Astrocyte (in vitro differentiated cells and primary cell): ENCODE measurements around the gene MAP1B. TPM values are rescaled to one million over a fixed set of nuclear protein-coding genes. Genes with fewer than 3 reads are reported as not detected.
A peak's percentile ranks its signal among the peaks of the same experiment; 100 is the strongest.

Experiments
- DNase-seq: peaks from one replicate; pipeline ENCODE4 v3.0.0-alpha.2; 2010; ENCODE audit warnings: low read depth
- FAIRE-seq: peaks from 2 replicates; lab custom pipeline; 2011; peaks lifted over from hg19 to GRCh38; lab: Jason Lieb, UNC
- H2AFZ ChIP-seq: 2 replicates; pipeline ENCODE4 v1.6.0; 2012; ENCODE audit warnings: low read depth, low read length, inconsistent platforms
- H3K27ac ChIP-seq: 2 replicates; pipeline ENCODE4 v1.5.1; 2011; ENCODE audit warnings: low read depth, low read length, inconsistent platforms
- H3K27me3 ChIP-seq: 2 replicates; pipeline ENCODE4 v1.6.0; 2011; ENCODE audit warnings: low read length, inconsistent platforms; ENCODE audit not compliant: insufficient read depth
- H3K36me3 ChIP-seq: 2 replicates; pipeline ENCODE4 v1.5.1; 2011; ENCODE audit warnings: low read length, inconsistent platforms; ENCODE audit not compliant: insufficient read depth
- H3K4me1 ChIP-seq: 2 replicates; pipeline ENCODE4 v1.5.1; 2011; ENCODE audit warnings: low read length, inconsistent platforms; ENCODE audit not compliant: insufficient read depth
- H3K4me2 ChIP-seq: 2 replicates; pipeline ENCODE4 v1.6.0; 2012; ENCODE audit warnings: low read length, inconsistent platforms
- H3K4me3 ChIP-seq: 2 replicates; pipeline ENCODE4 v1.5.1; 2011; ENCODE audit warnings: low read depth, mild to moderate bottlenecking, low read length, inconsistent platforms; ENCODE audit not compliant: insufficient read depth
- H3K79me2 ChIP-seq: 2 replicates; pipeline ENCODE4 v1.6.0; 2012; ENCODE audit warnings: mild to moderate bottlenecking, low read length, inconsistent platforms; ENCODE audit not compliant: insufficient read depth
- H3K9ac ChIP-seq: 2 replicates; pipeline ENCODE4 v1.6.0; 2012; ENCODE audit warnings: mild to moderate bottlenecking, low read length, inconsistent platforms
- H3K9me3 ChIP-seq: 2 replicates; pipeline ENCODE4 v1.5.1; 2012; ENCODE audit warnings: low read depth, mild to moderate bottlenecking, low read length, inconsistent platforms; ENCODE audit not compliant: insufficient read depth
- H4K20me1 ChIP-seq: 2 replicates; pipeline ENCODE4 v1.6.0; 2012; ENCODE audit warnings: low read length, inconsistent platforms; ENCODE audit not compliant: insufficient read depth
- H3K27ac Mint-ChIP-seq: one replicate; pipeline ENCODE4 v1.8.0; 2021; ENCODE audit warnings: mild to moderate bottlenecking, mixed read lengths; ENCODE audit not compliant: unreplicated experiment
- H3K27me3 Mint-ChIP-seq: one replicate; pipeline ENCODE4 v1.8.0; 2021; ENCODE audit warnings: low read depth, mixed read lengths; ENCODE audit not compliant: unreplicated experiment
- H3K36me3 Mint-ChIP-seq: one replicate; pipeline ENCODE4 v1.8.0; 2021; ENCODE audit warnings: low read depth, mixed read lengths; ENCODE audit not compliant: unreplicated experiment
- H3K4me1 Mint-ChIP-seq: one replicate; pipeline ENCODE4 v1.8.0; 2021; ENCODE audit warnings: low read depth, mixed read lengths; ENCODE audit not compliant: unreplicated experiment
- H3K4me3 Mint-ChIP-seq: one replicate; pipeline ENCODE4 v1.8.0; 2021; ENCODE audit warnings: mild to moderate bottlenecking, moderate library complexity, mixed read lengths; ENCODE audit not compliant: unreplicated experiment
- H3K9me3 Mint-ChIP-seq: one replicate; pipeline ENCODE4 v1.8.0; 2021; ENCODE audit warnings: mild to moderate bottlenecking, mixed read lengths; ENCODE audit not compliant: unreplicated experiment
- EZH2 ChIP-seq: IDR thresholded peaks from 2 replicates; pipeline ENCODE4 v1.6.1; 2012; ENCODE audit warnings: mild to moderate bottlenecking, low read length, inconsistent platforms; ENCODE audit not compliant: insufficient read depth
- total RNA-seq: library from RNA; stranded (reverse); gene quantifications from 2 replicates; pipeline ENCODE4 v1.2.1, GENCODE V29; 2021
- TF ChIP-seq, protein P1 (sequence below): IDR thresholded peaks from 2 replicates; pipeline ENCODE4 v1.5.1; 2011; ENCODE audit warnings: low read depth, mild to moderate bottlenecking, inconsistent platforms, low read length, moderate library complexity; ENCODE audit not compliant: insufficient read depth

Gene MAP1B
- total RNA-seq, 1 donor from 2014 or later: 476 TPM

DNA sequence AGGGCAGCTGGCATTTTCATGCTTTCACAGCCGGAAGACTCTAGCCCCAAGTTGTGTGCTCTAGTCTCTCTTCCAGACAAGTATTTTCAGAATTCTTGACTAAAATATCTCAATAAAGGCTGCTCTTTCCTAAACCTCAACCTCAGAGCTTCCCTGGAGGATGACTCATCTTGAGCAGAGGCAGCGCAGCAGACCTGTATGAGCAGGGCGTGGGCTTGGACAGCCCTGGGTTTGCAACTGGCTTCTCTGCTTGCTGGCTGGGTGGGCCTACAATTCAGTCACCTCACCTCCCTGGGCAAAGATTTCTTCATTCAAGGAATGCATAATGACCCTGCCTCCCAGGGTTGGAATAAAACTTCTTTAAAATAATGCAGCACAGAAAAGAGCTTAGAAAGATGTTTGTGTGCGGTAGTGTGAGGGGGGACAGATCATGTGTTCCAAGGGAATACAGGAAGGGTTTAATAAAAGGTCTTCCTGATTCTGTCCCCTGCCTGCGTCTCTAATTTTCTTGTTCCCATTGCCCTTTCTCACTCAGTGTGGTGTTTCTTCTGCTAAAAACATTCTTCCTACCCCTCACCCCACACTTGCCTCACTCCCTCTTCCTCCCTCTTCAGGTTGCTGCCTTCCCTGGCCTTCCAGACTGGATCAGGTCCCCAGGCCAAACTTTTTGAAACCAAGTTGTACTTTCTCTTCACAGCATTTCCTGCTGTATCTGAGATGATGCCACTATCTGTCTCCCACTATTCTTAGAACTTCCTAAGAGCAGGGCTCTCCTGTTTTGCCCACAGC is 39.4 kb upstream of the MAP1B start:
- H3K27ac ChIP-seq: peak overlapping the region; percentile 71
- no peaks in the 10 kb centered on the region for H3K36me3 ChIP-seq
- H3K27me3 ChIP-seq: no peaks in the 10 kb centered on the region
- no peaks in the 10 kb centered on the region for H3K79me2 ChIP-seq
- Mint-ChIP-seq H3K9me3 (no peaks in the 10 kb centered on the region), H3K4me1 (peaks cover 30% of the 10 kb centered on the region), H3K4me3 (peak overlapping the region; percentile 71), H3K27ac (peak overlapping the region; percentile 100), H3K36me3 (no peaks in the 10 kb centered on the region), H3K27me3 (no peaks in the 10 kb centered on the region)
- H3K4me1 ChIP-seq: peaks cover 30% of the 10 kb centered on the region
- H2AFZ ChIP-seq: peak overlapping the region; percentile 23
- H3K9ac ChIP-seq: peak overlapping the region; percentile 30
- peak overlapping the region; percentile 71 for H3K4me2 ChIP-seq
- TF ChIP-seq EZH2: no peak
- TF ChIP-seq, protein P1, sequence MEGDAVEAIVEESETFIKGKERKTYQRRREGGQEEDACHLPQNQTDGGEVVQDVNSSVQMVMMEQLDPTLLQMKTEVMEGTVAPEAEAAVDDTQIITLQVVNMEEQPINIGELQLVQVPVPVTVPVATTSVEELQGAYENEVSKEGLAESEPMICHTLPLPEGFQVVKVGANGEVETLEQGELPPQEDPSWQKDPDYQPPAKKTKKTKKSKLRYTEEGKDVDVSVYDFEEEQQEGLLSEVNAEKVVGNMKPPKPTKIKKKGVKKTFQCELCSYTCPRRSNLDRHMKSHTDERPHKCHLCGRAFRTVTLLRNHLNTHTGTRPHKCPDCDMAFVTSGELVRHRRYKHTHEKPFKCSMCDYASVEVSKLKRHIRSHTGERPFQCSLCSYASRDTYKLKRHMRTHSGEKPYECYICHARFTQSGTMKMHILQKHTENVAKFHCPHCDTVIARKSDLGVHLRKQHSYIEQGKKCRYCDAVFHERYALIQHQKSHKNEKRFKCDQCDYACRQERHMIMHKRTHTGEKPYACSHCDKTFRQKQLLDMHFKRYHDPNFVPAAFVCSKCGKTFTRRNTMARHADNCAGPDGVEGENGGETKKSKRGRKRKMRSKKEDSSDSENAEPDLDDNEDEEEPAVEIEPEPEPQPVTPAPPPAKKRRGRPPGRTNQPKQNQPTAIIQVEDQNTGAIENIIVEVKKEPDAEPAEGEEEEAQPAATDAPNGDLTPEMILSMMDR: no peak
- peak; percentile 99 for FAIRE-seq
- no peaks in the 10 kb centered on the region for H4K20me1 ChIP-seq
- DNase-seq: peak; percentile 92
- H3K9me3 ChIP-seq: no peaks in the 10 kb centered on the region
- no peak overlapping the region for H3K4me3 ChIP-seq

DNA sequence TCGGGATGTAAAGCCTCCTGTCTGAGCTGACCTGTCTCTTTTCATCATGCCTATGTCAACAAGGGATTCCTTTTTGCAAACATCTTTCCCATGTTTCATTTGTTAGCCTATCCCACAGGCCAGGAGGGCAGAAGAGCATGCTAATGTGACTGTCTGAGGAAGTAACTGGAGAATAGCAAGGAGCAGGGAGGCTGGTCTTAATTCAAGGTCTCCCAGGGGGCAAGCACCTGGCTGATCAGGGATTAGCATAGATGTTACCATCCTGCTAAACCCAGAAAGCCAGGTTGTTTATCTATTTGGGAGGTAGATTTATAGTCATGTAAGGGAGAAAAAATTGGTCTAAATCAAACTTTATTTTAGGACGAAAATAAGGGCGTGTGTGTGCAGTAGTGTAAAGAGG is 36.7 kb upstream of the MAP1B start:
- no peak for FAIRE-seq

More for the DNA sequence above, 36.7 kb upstream of the MAP1B start:
- Histone ChIP-seq H3K9ac (no peak overlapping the region), H3K4me2 (no peak overlapping the region), H4K20me1 (no peaks in the 10 kb centered on the region), H3K36me3 (no peaks in the 10 kb centered on the region), H3K27me3 (no peaks in the 10 kb centered on the region), H3K79me2 (no peaks in the 10 kb centered on the region), H3K27ac (no peak overlapping the region), H3K4me1 (peaks cover 28% of the 10 kb centered on the region), H2AFZ (no peak overlapping the region), H3K4me3 (no peak overlapping the region), H3K9me3 (no peaks in the 10 kb centered on the region)
- no peaks in the 10 kb centered on the region for H3K9me3 Mint-ChIP-seq
- H3K4me1 Mint-ChIP-seq: peaks cover 28% of the 10 kb centered on the region
- no peaks in the 10 kb centered on the region for H3K36me3 Mint-ChIP-seq
- no peak overlapping the region for H3K4me3 Mint-ChIP-seq
- H3K27me3 Mint-ChIP-seq: no peaks in the 10 kb centered on the region
- no peak for DNase-seq
- H3K27ac Mint-ChIP-seq: no peak overlapping the region
- TF ChIP-seq, protein P1: no peak
- TF ChIP-seq EZH2: no peak
